Ishikawa (cell line): ENCODE results near the gene A2ML1.

ENCODE experiments used
- CEBPB ChIP-seq: IDR thresholded peaks from 2 replicates; pipeline ENCODE4 v1.6.1; 2012
- CREB1 ChIP-seq: IDR thresholded peaks from 2 replicates; pipeline ENCODE4 v1.6.1; 2012; ENCODE audit warnings: low read depth
- EGR1 ChIP-seq: IDR thresholded peaks from 2 replicates; pipeline ENCODE4 v1.6.1; 2012
- EP300 ChIP-seq: IDR thresholded peaks from 2 replicates; pipeline ENCODE4 v1.6.1; 2012; ENCODE audit warnings: borderline replicate concordance
- FOXM1 ChIP-seq: IDR thresholded peaks from 2 replicates; pipeline ENCODE4 v1.6.1; 2012; ENCODE audit warnings: low read depth, borderline replicate concordance
- MAX ChIP-seq: IDR thresholded peaks from 2 replicates; pipeline ENCODE4 v1.6.1; 2012
- NFIC ChIP-seq: IDR thresholded peaks from 2 replicates; pipeline ENCODE4 v1.6.1; 2012
- RAD21 ChIP-seq: IDR thresholded peaks from 2 replicates; pipeline ENCODE4 v1.6.1; 2012; ENCODE audit warnings: low read depth
- REST ChIP-seq: IDR thresholded peaks from 2 replicates; pipeline ENCODE4 v1.6.1; 2012; ENCODE audit warnings: low read depth, mild to moderate bottlenecking
- TAF1 ChIP-seq: IDR thresholded peaks from 2 replicates; pipeline ENCODE4 v1.6.1; 2012; ENCODE audit warnings: low read depth, mild to moderate bottlenecking
- TCF12 ChIP-seq: IDR thresholded peaks from 2 replicates; pipeline ENCODE4 v1.6.1; 2012; ENCODE audit warnings: low read depth
- TEAD4 ChIP-seq: IDR thresholded peaks from 2 replicates; pipeline ENCODE4 v1.6.1; 2012
- USF1 ChIP-seq: IDR thresholded peaks from 2 replicates; pipeline ENCODE4 v1.6.1; 2012
- YY1 ChIP-seq: IDR thresholded peaks from 2 replicates; pipeline ENCODE4 v1.6.1; 2012; ENCODE audit warnings: low read depth
- ZBTB7A ChIP-seq: IDR thresholded peaks from 2 replicates; pipeline ENCODE4 v1.6.1; 2012; ENCODE audit warnings: low read depth

The A2ML1 gene

GRCh38 chr12:8859448-8859847 is 37.0 kb downstream of the A2ML1 start:
- TF ChIP-seq CEBPB, result peak; percentile 95

- TF ChIP-seq NFIC (no peak), YY1 (no peak), RAD21 (peak; percentile 82)
Measured at GRCh38 chr12:8860165-8860961, 37.9 kb downstream of the A2ML1 start.

GRCh38 chr12:8866429-8866828 is 44.0 kb downstream of the A2ML1 start:
- TF ChIP-seq ZBTB7A, result no peak
- TF ChIP-seq RAD21, result no peak
- no peak for TF ChIP-seq TCF12
- no peak for TF ChIP-seq FOXM1
- no peak for TF ChIP-seq USF1
- TF ChIP-seq CEBPB, result no peak
- no peak for TF ChIP-seq EGR1
- TF ChIP-seq YY1, result no peak
- TF ChIP-seq EP300, result no peak
- TF ChIP-seq CREB1, result no peak
- no peak for TF ChIP-seq TAF1
- TF ChIP-seq TEAD4, result no peak

- TF ChIP-seq REST, result no peak
- TF ChIP-seq RAD21, result no peak
Measured at GRCh38 chr12:8867009-8867408, 44.6 kb downstream of the A2ML1 start.

GRCh38 chr12:8867786-8868185 is 45.4 kb downstream of the A2ML1 start:
- no peak for TF ChIP-seq FOXM1
- TF ChIP-seq TEAD4, result no peak
- no peak for TF ChIP-seq EP300
- no peak for TF ChIP-seq YY1
- no peak for TF ChIP-seq MAX
- no peak for TF ChIP-seq EGR1
- no peak for TF ChIP-seq ZBTB7A
- no peak for TF ChIP-seq USF1
- TF ChIP-seq TAF1, result no peak
- no peak for TF ChIP-seq TCF12
- TF ChIP-seq RAD21, result no peak
- no peak for TF ChIP-seq CEBPB

- TF ChIP-seq REST, result no peak
- TF ChIP-seq RAD21, result no peak
- no peak for TF ChIP-seq USF1
- TF ChIP-seq EGR1, result no peak
- TF ChIP-seq TEAD4, result no peak
- TF ChIP-seq CEBPB, result no peak
- no peak for TF ChIP-seq ZBTB7A
- TF ChIP-seq MAX, result no peak
- no peak for TF ChIP-seq CREB1
- TF ChIP-seq FOXM1, result no peak
- TF ChIP-seq TAF1, result no peak
Measured at GRCh38 chr12:8870586-8870985, 48.2 kb downstream of the A2ML1 start.
